Measurements from ENCODE around the gene APC.

- TF ChIP-seq TCF4 (CRISPR knock-in tag; IDR thresholded peaks at IDR 0.05; ENCODE audit: borderline replicate concordance): no peak
- TF ChIP-seq ARNTL (CRISPR knock-in tag; IDR thresholded peaks at IDR 0.05; ENCODE audit: borderline replicate concordance, low read depth): no peak
- TF ChIP-seq CREB5 (CRISPR knock-in tag; IDR thresholded peaks at IDR 0.05; ENCODE audit: low read depth): no peak
- TF ChIP-seq GLIS3 (CRISPR knock-in tag; IDR thresholded peaks at IDR 0.05): no peak
- TF ChIP-seq ZNF565 (CRISPR knock-in tag; conservative IDR thresholded peaks at IDR 0.05; ENCODE audit: low read depth): no peak
Observed at GRCh38 chr5:112844489-112844888, 106.8 kb downstream of the APC start.

Measured in SK-N-SH treated with all-trans-retinoic acid at 6 μM for 48 hours (cell line).